CD4-positive, alpha-beta T cell treated with Interleukin-2 at 100 ng/mL for 4 hours (primary cell): Measurements from ENCODE around the gene GARIN5A.
"Not testable (repeated sequence)": the region's sequence is repeated elsewhere in the genome, so short reads cannot be mapped to it uniquely, and the experiment has no call there.

Experiments used
- DNase-seq: peaks from one replicate; pipeline ENCODE4 v3.0.0-alpha.2; 2020; ENCODE audit warnings: low spot score

The GARIN5A gene

DNA sequence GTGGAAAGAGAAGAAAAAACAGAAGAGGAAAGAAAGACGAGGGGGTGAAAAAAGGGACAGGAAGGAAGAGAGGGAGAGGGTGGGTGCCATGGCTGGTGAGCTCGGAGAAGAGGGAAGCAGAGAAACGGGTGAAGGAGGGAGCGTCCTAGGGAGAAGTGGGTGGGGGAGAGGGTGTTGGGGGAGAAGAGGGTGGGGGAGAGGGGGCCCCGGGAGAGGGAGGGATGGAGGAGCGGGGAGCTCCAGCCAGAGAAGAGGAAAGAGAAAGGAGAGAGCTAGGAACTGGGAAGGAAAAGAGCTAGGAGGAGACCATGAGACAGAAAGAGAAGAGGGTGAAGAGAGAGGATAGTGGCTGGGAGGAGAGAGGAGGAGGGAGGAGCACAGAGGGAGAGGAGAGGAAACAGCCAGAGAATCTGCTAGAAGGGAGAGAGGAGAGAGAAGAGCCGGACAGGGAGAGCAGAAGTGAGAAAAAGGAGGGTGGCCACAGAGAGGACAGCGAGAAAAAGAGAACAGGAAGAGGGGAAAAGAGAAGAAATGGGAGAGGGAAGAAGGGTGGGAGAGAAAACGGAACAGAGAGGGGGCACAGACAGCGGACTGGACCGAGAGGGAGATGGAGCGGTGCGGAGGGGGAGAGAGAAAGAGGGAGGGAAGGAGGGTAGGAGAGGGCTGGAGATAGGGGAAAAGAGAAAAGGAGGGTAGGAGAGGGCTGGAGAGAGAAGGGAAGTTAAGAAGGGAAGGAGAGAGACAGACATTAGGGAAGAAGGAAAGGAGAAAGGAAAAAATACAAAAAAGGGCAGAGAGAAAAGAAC, 11.9 kb upstream of the GARIN5A start:
- DNase-seq, result no peak

GRCh38 chr19:50486823-50487515, 10.3 kb upstream of the GARIN5A start:
- DNase-seq, result peak; percentile 30

- no peak for DNase-seq
Measured at GRCh38 chr19:50485284-50485955, 8.8 kb upstream of the GARIN5A start.

DNA sequence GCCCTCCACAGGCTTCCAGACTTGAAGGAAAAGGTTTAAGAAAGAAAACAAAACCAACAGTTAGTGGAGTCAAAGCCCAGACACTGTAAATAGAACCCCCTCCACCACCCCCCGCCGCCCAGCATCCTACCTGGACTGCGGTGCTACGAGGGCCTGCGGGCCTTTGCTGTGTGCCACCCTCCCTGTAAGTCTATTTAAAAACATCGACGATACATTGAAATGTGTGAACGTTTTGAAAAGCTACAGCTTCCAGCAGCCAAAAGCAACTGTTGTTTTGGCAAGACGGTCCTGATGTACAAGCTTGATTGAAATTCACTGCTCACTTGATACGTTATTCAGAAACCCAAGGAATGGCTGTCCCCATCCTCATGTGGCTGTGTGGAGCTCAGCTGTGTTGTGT, 6.3 kb upstream of the GARIN5A start:
- DNase-seq, result no peak

- DNase-seq, result no peak
Measured at GRCh38 chr19:50482271-50482855, 5.7 kb upstream of the GARIN5A start.

GRCh38 chr19:50481351-50482149, 4.9 kb upstream of the GARIN5A start:
- no peak for DNase-seq

GRCh38 chr19:50480281-50481111, 3.8 kb upstream of the GARIN5A start:
- DNase-seq, result no peak

DNA sequence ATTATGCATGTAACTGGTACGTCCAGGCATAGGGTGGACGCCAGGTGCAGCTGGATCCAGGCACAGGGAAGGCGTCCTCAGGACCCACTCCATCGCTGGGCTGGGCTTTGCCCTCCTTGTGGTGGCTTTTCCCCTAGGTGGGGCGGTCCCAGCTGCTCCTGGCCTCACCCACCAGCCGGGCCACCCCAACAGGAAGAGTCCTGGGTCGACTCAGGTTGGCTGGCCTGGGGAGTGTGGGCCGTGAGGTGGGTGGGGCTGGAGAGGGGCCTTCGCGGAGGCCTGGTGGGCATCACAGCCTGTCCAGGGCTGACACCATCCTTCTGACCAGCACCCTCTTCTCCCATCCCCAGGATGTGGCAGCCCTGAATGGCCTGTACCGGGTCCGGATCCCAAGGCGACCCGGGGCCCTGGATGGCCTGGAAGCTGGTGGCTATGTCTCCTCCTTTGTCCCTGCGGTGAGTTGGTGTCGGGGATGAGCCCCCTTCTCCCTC, 3.2 kb upstream of the GARIN5A start:
- no peak for DNase-seq

DNA sequence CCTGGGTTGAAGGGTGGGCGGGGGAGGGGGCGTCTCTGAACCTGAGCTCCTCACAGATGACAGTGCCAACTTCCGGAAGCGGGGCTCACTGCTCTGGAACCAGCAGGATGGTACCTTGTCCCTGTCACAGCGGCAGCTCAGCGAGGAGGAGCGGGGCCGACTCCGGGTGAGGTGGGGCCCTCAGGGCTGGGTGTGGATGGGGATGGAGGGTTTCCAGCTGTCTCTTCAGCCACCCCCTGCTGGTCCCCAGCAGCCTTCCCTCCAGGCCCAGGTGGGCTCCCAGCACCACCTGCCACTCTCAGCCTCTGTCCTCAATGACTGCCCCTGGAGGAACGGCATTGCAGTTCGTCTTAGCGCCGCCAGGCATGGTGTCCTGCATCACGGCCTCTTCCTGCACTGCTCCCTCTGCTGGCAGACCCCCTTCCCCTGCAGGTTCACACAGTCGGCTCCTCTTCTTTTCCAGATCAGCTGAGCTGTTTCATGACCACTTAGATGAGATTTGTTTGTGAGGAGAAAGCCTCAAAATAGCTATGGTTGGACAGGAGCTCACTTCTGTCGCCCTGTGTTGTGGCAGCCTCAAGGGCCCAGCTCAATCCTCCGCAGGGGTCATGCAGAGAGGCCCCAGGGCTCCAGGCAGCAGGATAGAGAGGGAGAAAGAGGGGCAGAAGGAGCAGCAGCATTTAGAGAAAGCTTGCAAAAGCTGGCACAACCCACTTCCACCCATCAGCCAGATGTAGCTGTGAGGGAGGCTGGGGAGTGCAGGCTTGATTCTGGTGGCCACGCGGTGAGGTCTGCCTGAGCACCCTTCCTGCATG, 2.5 kb upstream of the GARIN5A start:
- no peak for DNase-seq

DNA sequence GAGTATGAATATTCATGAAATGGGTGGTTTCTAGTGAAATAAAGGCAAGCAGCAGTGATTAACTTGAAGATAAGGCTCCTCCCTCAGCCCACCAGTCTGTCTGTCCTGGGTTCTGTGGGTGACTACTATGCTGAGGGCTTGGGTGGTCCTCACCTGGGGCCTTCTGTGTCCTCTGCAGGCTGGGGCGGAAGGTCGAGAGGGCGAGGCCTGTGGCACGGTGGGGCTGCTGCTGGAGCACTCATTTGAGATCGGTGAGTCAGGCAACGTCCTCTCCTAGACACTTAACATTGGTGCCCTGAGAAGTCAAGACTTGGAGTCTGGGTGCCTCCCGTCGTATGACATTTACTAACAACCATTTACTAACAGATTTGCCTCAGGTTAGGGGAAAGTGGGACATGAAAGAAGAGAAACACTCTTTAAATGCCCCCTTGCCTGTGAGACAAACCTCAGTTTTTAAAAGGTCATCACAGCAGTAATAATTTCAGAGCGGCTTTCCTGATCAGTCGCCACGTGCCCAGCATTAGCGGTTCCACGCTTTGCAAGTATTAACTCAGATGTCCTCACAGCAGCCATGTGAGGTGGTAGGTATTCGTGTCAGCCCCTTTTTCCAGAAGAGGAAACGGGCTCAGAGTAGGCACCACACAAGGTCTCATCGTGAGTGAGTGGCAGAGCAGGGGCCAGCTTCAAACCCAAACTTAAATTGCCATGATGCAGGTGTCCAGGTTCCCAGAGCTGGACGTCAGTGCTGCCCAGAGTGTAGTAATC, 1.3 kb upstream of the GARIN5A start:
- no peak for DNase-seq

- no peak for DNase-seq
Measured at GRCh38 chr19:50476907-50477238, 225 bp upstream of the GARIN5A start.

DNA sequence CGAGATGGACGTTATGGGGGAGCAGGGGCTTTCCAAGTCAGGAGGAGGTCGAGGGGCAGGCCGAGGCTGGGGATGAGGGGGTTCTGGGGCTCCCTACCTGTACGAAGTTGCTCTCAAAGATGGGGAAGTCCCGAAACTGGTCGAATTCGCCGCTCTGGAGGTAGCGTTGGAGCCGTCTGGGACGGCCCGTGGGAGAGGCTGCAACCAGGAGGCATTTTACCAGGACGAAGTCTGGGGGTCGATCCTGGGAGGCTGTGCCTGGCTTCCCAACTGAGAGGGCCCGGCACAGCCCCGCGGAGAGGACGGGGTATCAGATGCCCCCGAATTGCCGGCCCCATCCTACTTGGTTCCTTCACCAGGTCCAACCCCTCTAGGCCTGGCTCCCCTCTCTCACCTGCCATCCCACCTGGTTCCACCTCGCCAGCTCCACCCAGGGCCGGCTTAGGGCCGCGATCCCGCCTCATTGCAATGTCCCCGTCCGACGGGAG, 868 bp downstream of the GARIN5A start:
- DNase-seq, result no peak

DNA sequence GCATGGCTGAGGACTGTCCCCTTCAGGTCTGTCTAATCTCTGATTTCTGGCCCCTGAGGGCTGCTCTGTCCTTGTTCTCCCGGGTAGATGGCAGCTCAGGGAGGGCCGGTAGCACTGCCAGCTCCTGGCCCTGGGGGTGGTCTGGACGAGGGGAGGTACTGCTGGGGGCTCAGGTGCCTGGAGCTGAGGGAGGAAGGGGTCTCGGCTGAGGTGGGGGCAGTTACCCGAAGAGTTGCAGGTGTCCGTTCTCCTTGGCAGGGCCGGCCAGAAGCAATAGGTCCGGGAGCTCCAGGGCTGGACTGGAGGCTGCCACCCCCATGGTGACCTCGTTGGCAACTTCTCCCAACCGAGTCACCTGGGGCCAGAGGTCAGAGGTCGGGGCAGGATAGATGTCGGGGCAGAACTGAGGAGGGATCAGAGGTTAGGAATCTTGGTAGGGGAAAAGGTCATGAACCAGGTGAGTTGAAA, 1.5 kb downstream of the GARIN5A start:
- no peak for DNase-seq

GRCh38 chr19:50473336-50473735, 3.3 kb downstream of the GARIN5A start:
- not testable (repeated sequence) for DNase-seq

DNA sequence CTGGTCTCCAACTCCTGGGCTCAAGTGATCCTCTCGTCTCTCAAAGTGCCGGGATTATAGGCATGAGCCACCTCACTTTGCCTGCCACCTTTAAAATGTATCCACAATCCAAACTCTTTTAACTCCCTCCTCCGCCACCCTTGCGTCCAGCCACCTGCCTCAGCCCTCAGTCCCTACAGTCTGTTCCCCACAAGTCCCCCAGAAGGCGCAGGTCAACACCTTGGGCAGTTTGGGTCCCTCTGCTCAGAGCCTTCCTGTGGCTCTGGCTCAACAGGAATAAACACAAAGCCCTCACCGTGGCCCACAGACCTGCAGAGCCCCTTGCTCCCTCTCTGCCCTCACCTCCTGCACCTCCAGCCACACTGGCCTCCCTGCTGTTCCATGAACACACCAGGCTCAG, 7.8 kb downstream of the GARIN5A start:
- no peak for DNase-seq

GRCh38 chr19:50467566-50467965, 9.1 kb downstream of the GARIN5A start:
- no peak for DNase-seq

DNA sequence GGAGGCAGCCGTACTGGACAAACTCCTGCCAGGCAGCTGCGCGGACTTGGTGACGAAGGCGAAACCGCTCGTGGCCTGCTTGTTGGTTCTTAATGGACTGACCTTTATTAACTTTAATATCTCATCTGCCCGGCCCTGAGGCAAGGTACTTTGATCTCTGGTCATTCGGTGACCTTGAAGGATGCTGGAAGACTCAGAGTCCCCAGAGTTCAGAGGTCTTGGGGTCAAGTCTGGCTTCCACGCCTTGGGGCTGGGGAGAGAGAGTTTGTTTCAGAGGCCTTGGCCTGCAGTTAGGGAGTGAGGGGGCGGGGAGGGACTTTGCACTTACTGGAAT, 10.0 kb downstream of the GARIN5A start:
- no peak for DNase-seq

- DNase-seq, result no peak
Measured at GRCh38 chr19:50465986-50466705, 10.5 kb downstream of the GARIN5A start.
